Right lobe of liver (tissue), 6 donors: ENCODE measurements around the gene ATG9B. TPM values are rescaled to one million over a fixed set of nuclear protein-coding genes. Genes with fewer than 3 reads are reported as not detected.
"Not testable (repeated sequence)": the region's sequence is repeated elsewhere in the genome, so short reads cannot be mapped to it uniquely, and the experiment has no call there.

Experiments used
- ATAC-seq, 4 donors: fragments of 200-7000 bp; cut with Tn5 transposase; one replicate each; pipeline ENCODE4 v1.9.1; 2020; ENCODE audit warnings: mild to moderate bottlenecking in 4 of 4, moderate library complexity in 4 of 4
- DNase-seq, 3 donors: peaks; one replicate each; pipeline ENCODE4 v3.0.0-alpha.2; 2020
- H3K27ac ChIP-seq, 3 donors: fragments of 200-600 bp; one replicate each; pipeline ENCODE4 v1.8.0; 2022
- H3K27me3 ChIP-seq, 2 donors: fragments of 200-600 bp; one replicate each; pipeline ENCODE4 v1.8.0; 2022
- H3K36me3 ChIP-seq, 4 donors: fragments of 200-600 bp; sonication (generic) in 1 of 4; one replicate each; pipeline versions ENCODE4 v1.5.1 to v1.8.0; 2017 to 2022; ENCODE audit warnings: control low read depth in 1 of 4
- H3K4me1 ChIP-seq, 4 donors: fragments of 200-600 bp; sonication (generic) in 1 of 4; one replicate each; pipeline versions ENCODE4 v1.5.1 to v1.8.0; 2017 to 2022; ENCODE audit warnings: control low read depth in 1 of 4
- H3K4me3 ChIP-seq, 3 donors: fragments of 200-600 bp; one replicate each; pipeline ENCODE4 v1.8.0; 2022
- H3K9me3 ChIP-seq, 4 donors: fragments of 200-600 bp; sonication (generic) in 1 of 4; one replicate each; pipeline versions ENCODE4 v1.5.1 to v1.8.0; 2017 to 2022; ENCODE audit warnings: control low read depth in 1 of 4
- POLR2A ChIP-seq: fragments of 450-650 bp; IDR thresholded peaks from one replicate; pipeline ENCODE4 v1.6.1; 2017; ENCODE audit warnings: antibody characterized with exemption, mild to moderate bottlenecking
- WGBS: methylation state at CpG from one replicate; pipeline ENCODE4 v1.1.6; 2018; ENCODE audit warnings: low coverage, low lambda C conversion rate; ENCODE audit not compliant: insufficient coverage; ENCODE audit errors: missing lambda C conversion rate; 5-methylcytosine and 5-hydroxymethylcytosine counted together
- intact Hi-C, 2 donors: fragments of 100-400 bp; cut with DNase I; formaldehyde crosslinking; loops; one replicate each; pipeline versions ENCODE4 v1.11.2 to v1.14.1; 2022
- total RNA-seq, 6 experiments: library from RNA; depleted of rRNA in 2 of 6; stranded (reverse); fragments of >200 nt in 2 of 6; fragmentation: NEBNext Ultra II Directional in 3 of 6; extraction: Animal tissue kit (Norgen Biotek cat#: 25700) in 3 of 6; gene quantifications; one replicate each; pipeline versions ENCODE4 v1.1.0 to v1.2.4, GENCODE V29; 2016 to 2023
- TF ChIP-seq, protein P1 (sequence below), 4 donors: fragments of 200-600 bp in 3 of 4; fragments of 450-650 bp in 1 of 4; IDR thresholded peaks; one replicate each; pipeline versions ENCODE4 v1.5.1 to v1.8.0; 2016 to 2022; ENCODE audit warnings: antibody characterized with exemption in 4 of 4, mild to moderate bottlenecking in 2 of 4
- donor health status: DM: no; HTN: yes; CAD: no.
- donor health status: DM: no; HTN: no; CAD: no.
- donor health status: DM: no; HTN: no; CAD: no.
- donor health status: DM: no; HTN: yes; CAD: no.
- donor health status: DM: no; HTN: yes; CAD: no.

Gene ATG9B
- total RNA-seq, 6 experiments from 2014 or later: 0.40 TPM; not detected in 5

DNA sequence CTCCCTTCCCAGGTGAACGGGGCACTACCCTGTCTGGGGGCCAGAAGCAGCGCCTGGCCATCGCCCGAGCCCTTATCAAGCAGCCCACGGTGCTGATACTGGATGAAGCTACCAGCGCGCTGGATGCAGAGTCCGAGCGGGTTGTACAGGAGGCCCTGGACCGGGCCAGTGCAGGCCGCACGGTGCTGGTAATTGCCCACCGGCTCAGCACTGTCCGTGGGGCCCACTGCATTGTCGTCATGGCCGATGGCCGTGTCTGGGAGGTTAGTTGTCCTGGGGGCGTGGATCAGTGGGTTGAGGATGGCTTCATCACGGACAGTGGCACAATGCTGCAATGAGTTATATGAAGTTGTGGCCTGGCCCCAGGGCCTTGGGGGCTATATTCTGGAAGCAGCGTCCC is 19.7 kb upstream of the ATG9B start:
- intact Hi-C loops: no loop called here
- Histone ChIP-seq H3K4me1 (peaks cover 0 to 2% (median 0%) of the 10 kb centered on the region in 4 donors), H3K27me3 (no peaks in the 10 kb centered on the region), H3K4me3 (no peak overlapping the region), H3K27ac (no peak overlapping the region), H3K9me3 (no peaks in the 10 kb centered on the region), H3K36me3 (no peaks in the 10 kb centered on the region)
- DNase-seq (no peak), ATAC-seq (no peak)
- 93% methylated on average over 7 of the region's 20 CpGs for WGBS
- TF ChIP-seq POLR2A: no peak
- TF ChIP-seq, protein P1, sequence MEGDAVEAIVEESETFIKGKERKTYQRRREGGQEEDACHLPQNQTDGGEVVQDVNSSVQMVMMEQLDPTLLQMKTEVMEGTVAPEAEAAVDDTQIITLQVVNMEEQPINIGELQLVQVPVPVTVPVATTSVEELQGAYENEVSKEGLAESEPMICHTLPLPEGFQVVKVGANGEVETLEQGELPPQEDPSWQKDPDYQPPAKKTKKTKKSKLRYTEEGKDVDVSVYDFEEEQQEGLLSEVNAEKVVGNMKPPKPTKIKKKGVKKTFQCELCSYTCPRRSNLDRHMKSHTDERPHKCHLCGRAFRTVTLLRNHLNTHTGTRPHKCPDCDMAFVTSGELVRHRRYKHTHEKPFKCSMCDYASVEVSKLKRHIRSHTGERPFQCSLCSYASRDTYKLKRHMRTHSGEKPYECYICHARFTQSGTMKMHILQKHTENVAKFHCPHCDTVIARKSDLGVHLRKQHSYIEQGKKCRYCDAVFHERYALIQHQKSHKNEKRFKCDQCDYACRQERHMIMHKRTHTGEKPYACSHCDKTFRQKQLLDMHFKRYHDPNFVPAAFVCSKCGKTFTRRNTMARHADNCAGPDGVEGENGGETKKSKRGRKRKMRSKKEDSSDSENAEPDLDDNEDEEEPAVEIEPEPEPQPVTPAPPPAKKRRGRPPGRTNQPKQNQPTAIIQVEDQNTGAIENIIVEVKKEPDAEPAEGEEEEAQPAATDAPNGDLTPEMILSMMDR (IDR thresholded peaks at IDR 0.05): no peak

DNA sequence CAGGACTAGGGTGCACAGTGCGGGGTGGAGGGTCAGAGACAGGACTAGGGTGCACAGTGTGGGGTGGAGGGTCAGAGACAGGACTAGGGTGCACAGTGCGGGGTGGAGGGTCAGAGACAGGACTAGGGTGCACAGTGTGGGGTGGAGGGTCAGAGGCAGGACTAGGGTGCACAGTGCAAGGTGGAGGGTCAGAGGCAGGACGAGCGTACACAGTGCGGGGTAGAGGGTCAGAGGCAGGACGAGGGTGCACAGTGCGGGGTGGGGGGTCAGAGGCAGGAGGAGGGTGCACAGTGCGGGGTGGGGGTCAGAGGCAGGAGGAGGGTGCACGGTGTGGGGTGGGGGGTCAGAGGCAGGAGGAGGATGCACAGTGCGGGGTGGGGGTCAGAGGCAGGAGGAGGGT is 19.2 kb upstream of the ATG9B start:
- H3K27me3 ChIP-seq, H3K27ac ChIP-seq, H3K9me3 ChIP-seq, intact Hi-C loops, H3K4me3 ChIP-seq, ATAC-seq, DNase-seq, H3K36me3 ChIP-seq, H3K4me1 ChIP-seq: not testable (repeated sequence)
- 93% methylated on average over 9 of the region's 10 CpGs for WGBS

DNA sequence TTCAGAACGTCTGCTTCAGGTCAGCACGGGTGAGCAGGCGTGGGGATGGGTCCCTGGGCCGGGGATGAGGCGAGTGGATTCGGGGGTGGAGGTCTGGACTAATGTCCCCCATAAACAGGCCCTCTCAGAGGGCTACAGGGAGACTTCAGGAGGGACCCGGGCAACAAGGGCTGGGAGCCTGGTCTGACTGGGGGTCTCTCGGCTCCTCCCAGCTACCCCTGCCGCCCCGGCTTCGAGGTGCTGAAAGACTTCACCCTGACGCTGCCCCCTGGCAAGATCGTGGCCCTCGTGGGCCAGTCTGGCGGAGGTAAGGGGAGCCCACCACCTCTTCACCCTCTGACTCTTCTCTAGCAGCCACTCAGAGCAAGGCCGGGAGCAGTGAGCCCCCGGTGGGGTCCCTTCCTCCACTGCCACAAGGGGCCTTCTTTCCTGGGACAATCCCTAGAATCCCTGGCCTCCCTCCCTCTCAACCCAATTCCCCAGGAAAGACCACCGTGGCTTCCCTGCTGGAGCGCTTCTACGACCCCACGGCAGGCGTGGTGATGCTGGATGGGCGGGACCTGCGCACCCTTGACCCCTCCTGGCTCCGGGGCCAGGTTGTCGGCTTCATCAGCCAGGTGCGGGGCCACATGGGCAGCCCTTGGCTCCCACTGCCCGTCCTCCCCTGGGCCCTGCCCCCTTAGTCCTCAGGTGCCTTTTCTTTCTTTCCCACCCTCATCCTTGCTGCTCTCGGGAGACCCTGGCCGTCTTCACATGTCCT is 16.5 kb upstream of the ATG9B start:
- intact Hi-C loops: no loop called here
- ATAC-seq: no peak
- Histone ChIP-seq H3K9me3 (no peaks in the 10 kb centered on the region), H3K27ac (no peak overlapping the region), H3K27me3 (no peaks in the 10 kb centered on the region), H3K4me3 (no peak overlapping the region), H3K36me3 (peaks cover 0 to 1% (median 0%) of the 10 kb centered on the region in 4 donors), H3K4me1 (peaks cover 0 to 5% (median 0%) of the 10 kb centered on the region in 4 donors)
- WGBS: 93% methylated on average over 10 of the region's 30 CpGs
- no peak for DNase-seq
- TF ChIP-seq, protein P1 (IDR thresholded peaks at IDR 0.05): no peak
- TF ChIP-seq POLR2A: no peak

DNA sequence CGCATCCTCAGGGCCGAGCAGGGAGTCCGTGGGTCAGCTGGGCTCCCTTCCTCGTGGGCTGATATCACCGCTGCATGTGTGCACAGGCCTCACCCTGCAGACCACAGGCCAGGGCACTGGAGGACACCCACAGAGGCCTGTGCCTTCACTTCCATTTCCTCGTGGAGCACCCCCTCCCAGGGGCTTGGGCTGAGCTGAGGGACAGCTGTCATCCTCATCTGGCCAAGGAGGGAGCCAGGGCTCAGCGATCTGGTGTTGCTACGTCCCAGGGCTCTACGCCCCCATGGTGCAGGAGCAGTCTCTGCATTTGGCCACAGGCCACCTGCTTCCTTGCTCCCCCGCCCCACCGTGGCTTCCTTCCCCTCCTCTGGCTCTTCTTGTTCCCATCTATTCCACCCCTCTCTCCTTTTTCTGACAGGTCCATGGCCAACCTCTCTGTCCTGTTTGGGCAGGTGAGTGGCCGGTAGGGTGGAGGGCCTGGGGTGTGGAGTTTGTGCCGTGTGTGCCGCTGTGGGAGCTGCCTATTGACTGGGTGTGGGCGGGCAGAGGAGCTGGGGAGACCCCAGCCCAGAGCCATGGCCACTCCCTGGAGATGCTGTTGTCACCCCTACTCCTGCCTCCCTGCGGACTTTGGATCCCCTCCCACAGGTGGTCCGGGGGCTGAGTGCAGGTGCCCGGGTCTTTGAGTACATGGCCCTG is 15.7 kb upstream of the ATG9B start:
- TF ChIP-seq POLR2A: no peak
- TF ChIP-seq, protein P1 (IDR thresholded peaks at IDR 0.05): no peak
- H3K4me1 ChIP-seq: peaks cover 0 to 5% (median 0%) of the 10 kb centered on the region in 4 donors
- ATAC-seq (peak in 2 of 4 donors; percentile 4 to 8), DNase-seq (no peak)
- intact Hi-C loops: no loop called here
- H3K27me3 ChIP-seq: no peaks in the 10 kb centered on the region
- peaks cover 0 to 7% (median 2%) of the 10 kb centered on the region in 4 donors for H3K36me3 ChIP-seq
- H3K9me3 ChIP-seq: no peaks in the 10 kb centered on the region
- H3K4me3 ChIP-seq: no peak overlapping the region
- WGBS: 62% methylated on average over 8 of the region's 18 CpGs
- H3K27ac ChIP-seq: no peak overlapping the region
